Activated CD4-positive, alpha-beta T cell treated with anti-CD3 and anti-CD28 coated beads, Interleukin-2, amount 10 ng/mL, durations not matched to agents 24 days and 14 days (primary cell): ENCODE results near the gene ADARB2. TPM values are rescaled to one million over a fixed set of nuclear protein-coding genes. Genes with fewer than 3 reads are reported as not detected.

Source experiments
- DNase-seq: peaks from one replicate; pipeline ENCODE4 v3.0.0; 2022
- H3K27ac Mint-ChIP-seq: one replicate; pipeline ENCODE4 v1.8.0; 2022; ENCODE audit warnings: mild to moderate bottlenecking, mixed read lengths
- H3K27me3 Mint-ChIP-seq: one replicate; pipeline ENCODE4 v1.8.0; 2022; ENCODE audit warnings: mixed read lengths
- H3K36me3 Mint-ChIP-seq: one replicate; pipeline ENCODE4 v1.8.0; 2022; ENCODE audit warnings: low read depth, mild to moderate bottlenecking, mixed read lengths
- H3K4me1 Mint-ChIP-seq: one replicate; pipeline ENCODE4 v1.8.0; 2021; ENCODE audit warnings: mixed read lengths
- H3K4me3 Mint-ChIP-seq: one replicate; pipeline ENCODE4 v1.8.0; 2022; ENCODE audit warnings: mild to moderate bottlenecking, moderate library complexity, mixed read lengths
- H3K9me3 Mint-ChIP-seq: one replicate; pipeline ENCODE4 v1.8.0; 2021; ENCODE audit warnings: mixed read lengths
- intact Hi-C: fragments of 100-400 bp; cut with micrococcal nuclease; formaldehyde crosslinking; loops from one replicate; pipeline ENCODE4 v1.15.1; 2023
- total RNA-seq: library from RNA; stranded (reverse); gene quantifications from 2 replicates; pipeline ENCODE4 v1.2.3, GENCODE V29; 2022

The ADARB2 gene
- total RNA-seq, 1 donor from 2014 or later: not detected

GRCh38 chr10:1216574-1217236 lies 520.6 kb downstream of the ADARB2 start:
- Mint-ChIP-seq H3K4me1 (no peaks in the 10 kb centered on the region), H3K27ac (no peak overlapping the region), H3K27me3 (no peaks in the 10 kb centered on the region), H3K36me3 (no peaks in the 10 kb centered on the region), H3K4me3 (no peak overlapping the region), H3K9me3 (no peaks in the 10 kb centered on the region)
- intact Hi-C loops: no loop called here
- peak; percentile 38 for DNase-seq

- H3K4me1 Mint-ChIP-seq: no peaks in the 10 kb centered on the region
- H3K9me3 Mint-ChIP-seq: no peaks in the 10 kb centered on the region
- peak; percentile 26 for DNase-seq
- no peaks in the 10 kb centered on the region for H3K27me3 Mint-ChIP-seq
- no peaks in the 10 kb centered on the region for H3K36me3 Mint-ChIP-seq
- intact Hi-C loops: no loop called here
- H3K27ac Mint-ChIP-seq: no peak overlapping the region
- H3K4me3 Mint-ChIP-seq: no peak overlapping the region
Measured at GRCh38 chr10:1215862-1216573, 521.3 kb downstream of the ADARB2 start.

- no peaks in the 10 kb centered on the region for H3K36me3 Mint-ChIP-seq
- peak; percentile 9 for DNase-seq
- intact Hi-C loops: no loop called here
- H3K4me1 Mint-ChIP-seq: no peaks in the 10 kb centered on the region
- no peaks in the 10 kb centered on the region for H3K9me3 Mint-ChIP-seq
- H3K27ac Mint-ChIP-seq: no peak overlapping the region
- no peaks in the 10 kb centered on the region for H3K27me3 Mint-ChIP-seq
- no peak overlapping the region for H3K4me3 Mint-ChIP-seq
Measured at GRCh38 chr10:1214882-1215540, 522.3 kb downstream of the ADARB2 start.

GRCh38 chr10:1214071-1214675 lies 523.2 kb downstream of the ADARB2 start:
- Mint-ChIP-seq H3K4me3 (no peak overlapping the region), H3K9me3 (peaks cover 8% of the 10 kb centered on the region), H3K27me3 (no peaks in the 10 kb centered on the region), H3K4me1 (no peaks in the 10 kb centered on the region), H3K36me3 (no peaks in the 10 kb centered on the region), H3K27ac (no peak overlapping the region)
- peak; percentile 40 for DNase-seq
- intact Hi-C loops: no loop called here

- intact Hi-C loops: no loop called here
- no peaks in the 10 kb centered on the region for H3K36me3 Mint-ChIP-seq
- H3K4me3 Mint-ChIP-seq: no peak overlapping the region
- H3K27me3 Mint-ChIP-seq: no peaks in the 10 kb centered on the region
- H3K4me1 Mint-ChIP-seq: no peaks in the 10 kb centered on the region
- peaks cover 8% of the 10 kb centered on the region for H3K9me3 Mint-ChIP-seq
- H3K27ac Mint-ChIP-seq: no peak overlapping the region
- peak; percentile 45 for DNase-seq
Measured at GRCh38 chr10:1213252-1214070, 523.9 kb downstream of the ADARB2 start.

- peaks cover 8% of the 10 kb centered on the region for H3K9me3 Mint-ChIP-seq
- no peaks in the 10 kb centered on the region for H3K4me1 Mint-ChIP-seq
- H3K27ac Mint-ChIP-seq: no peak overlapping the region
- intact Hi-C loops: no loop called here
- no peaks in the 10 kb centered on the region for H3K27me3 Mint-ChIP-seq
- peak; percentile 51 for DNase-seq
- no peaks in the 10 kb centered on the region for H3K36me3 Mint-ChIP-seq
- H3K4me3 Mint-ChIP-seq: no peak overlapping the region
Measured at GRCh38 chr10:1212571-1213141, 524.7 kb downstream of the ADARB2 start.

GRCh38 chr10:1211844-1212570 lies 525.3 kb downstream of the ADARB2 start:
- peak; percentile 40 for DNase-seq
- H3K4me3 Mint-ChIP-seq: no peak overlapping the region
- no peaks in the 10 kb centered on the region for H3K27me3 Mint-ChIP-seq
- H3K4me1 Mint-ChIP-seq: no peaks in the 10 kb centered on the region
- H3K36me3 Mint-ChIP-seq: no peaks in the 10 kb centered on the region
- intact Hi-C loops: no loop called here
- peaks cover 8% of the 10 kb centered on the region for H3K9me3 Mint-ChIP-seq
- H3K27ac Mint-ChIP-seq: no peak overlapping the region

GRCh38 chr10:1210667-1211066 lies 526.7 kb downstream of the ADARB2 start:
- H3K9me3 Mint-ChIP-seq: peaks cover 8% of the 10 kb centered on the region
- H3K4me3 Mint-ChIP-seq: no peak overlapping the region
- H3K36me3 Mint-ChIP-seq: no peaks in the 10 kb centered on the region
- no peak for DNase-seq
- intact Hi-C loops: no loop called here
- no peaks in the 10 kb centered on the region for H3K27me3 Mint-ChIP-seq
- H3K27ac Mint-ChIP-seq: no peak overlapping the region
- H3K4me1 Mint-ChIP-seq: no peaks in the 10 kb centered on the region

GRCh38 chr10:1209355-1209979 lies 527.9 kb downstream of the ADARB2 start:
- Mint-ChIP-seq H3K36me3 (no peaks in the 10 kb centered on the region), H3K4me1 (no peaks in the 10 kb centered on the region), H3K4me3 (no peak overlapping the region), H3K9me3 (peaks cover 8% of the 10 kb centered on the region), H3K27ac (no peak overlapping the region), H3K27me3 (no peaks in the 10 kb centered on the region)
- intact Hi-C loops: no loop called here
- no peak for DNase-seq

- no peaks in the 10 kb centered on the region for H3K4me1 Mint-ChIP-seq
- H3K36me3 Mint-ChIP-seq: no peaks in the 10 kb centered on the region
- H3K4me3 Mint-ChIP-seq: no peak overlapping the region
- no peaks in the 10 kb centered on the region for H3K27me3 Mint-ChIP-seq
- DNase-seq: no peak
- intact Hi-C loops: no loop called here
- peaks cover 8% of the 10 kb centered on the region for H3K9me3 Mint-ChIP-seq
- H3K27ac Mint-ChIP-seq: no peak overlapping the region
Measured at GRCh38 chr10:1208366-1209311, 528.7 kb downstream of the ADARB2 start.

- no peaks in the 10 kb centered on the region for H3K4me1 Mint-ChIP-seq
- intact Hi-C loops: no loop called here
- H3K9me3 Mint-ChIP-seq: peaks cover 8% of the 10 kb centered on the region
- no peak overlapping the region for H3K4me3 Mint-ChIP-seq
- H3K27me3 Mint-ChIP-seq: no peaks in the 10 kb centered on the region
- peak; percentile 40 for DNase-seq
- H3K27ac Mint-ChIP-seq: no peak overlapping the region
- H3K36me3 Mint-ChIP-seq: no peaks in the 10 kb centered on the region
Measured at GRCh38 chr10:1206601-1207000, 530.7 kb downstream of the ADARB2 start.

GRCh38 chr10:1206101-1206500 lies 531.2 kb downstream of the ADARB2 start:
- H3K36me3 Mint-ChIP-seq: no peaks in the 10 kb centered on the region
- no peaks in the 10 kb centered on the region for H3K27me3 Mint-ChIP-seq
- H3K4me3 Mint-ChIP-seq: no peak overlapping the region
- H3K4me1 Mint-ChIP-seq: no peaks in the 10 kb centered on the region
- peaks cover 8% of the 10 kb centered on the region for H3K9me3 Mint-ChIP-seq
- H3K27ac Mint-ChIP-seq: no peak overlapping the region
- no peak for DNase-seq
- intact Hi-C loops: no loop called here
